ENCODE data around the gene TMEM80. TPM values are rescaled to one million over a fixed set of nuclear protein-coding genes. Genes with fewer than 3 reads are reported as not detected.

Gene TMEM80
- polyA plus RNA-seq, 4 donors: 11.9 to 35.4 (median 21.2) TPM

- peaks cover 0 to 6% (median 4%) of the 10 kb centered on the region in 3 donors for H3K27me3 ChIP-seq (ENCODE audit: control insufficient read depth in 3 of 3, insufficient read depth in 3 of 3, low read length in 3 of 3)
- H3K9me3 ChIP-seq (ENCODE audit: control insufficient read depth in 2 of 2, insufficient read depth in 1 of 2, low read depth in 1 of 2, low read length in 1 of 2): no peaks in the 10 kb centered on the region
- peak overlapping the region; percentile 83 to 100 (median 97) for H3K27ac ChIP-seq (ENCODE audit: low read depth in 1 of 3, low read length in 2 of 3)
- H3K4me3 ChIP-seq (ENCODE audit: low read depth in 1 of 3, low read length in 3 of 3): peak overlapping the region; percentile 69 to 95 (median 76)
- peaks cover 0 to 78% (median 0%) of the 10 kb centered on the region in 3 donors for H3K4me1 ChIP-seq (ENCODE audit: control insufficient read depth in 3 of 3, insufficient read depth in 2 of 3, low read depth in 1 of 3, low read length in 2 of 3)
- DNase-seq (peak; percentile 86 to 91), FAIRE-seq (no peak)
- peaks cover 0 to 84% (median 0%) of the 10 kb centered on the region in 3 donors for H3K36me3 ChIP-seq (ENCODE audit: control insufficient read depth in 3 of 3, insufficient read depth in 2 of 3, low read depth in 1 of 3, low read length in 3 of 3)
- 20 to 33% (median 25%) methylated on average over 23 to 30 of the region's 30 CpGs for WGBS, 3 donors
Observed at GRCh38 chr11:706957-707816, 11.6 kb downstream of the TMEM80 start.

- DNase-seq: no peak
- Histone ChIP-seq H3K4me1 (ENCODE audit: control insufficient read depth in 3 of 3, insufficient read depth in 2 of 3, low read depth in 1 of 3, low read length in 2 of 3) (peaks cover 0 to 81% (median 0%) of the 10 kb centered on the region in 3 donors), H3K9me3 (ENCODE audit: control insufficient read depth in 2 of 2, insufficient read depth in 1 of 2, low read depth in 1 of 2, low read length in 1 of 2) (no peaks in the 10 kb centered on the region), H3K4me3 (ENCODE audit: low read depth in 1 of 3, low read length in 3 of 3) (peak overlapping the region in 2 of 3 donors; percentile 76 to 95), H3K27me3 (ENCODE audit: control insufficient read depth in 3 of 3, insufficient read depth in 3 of 3, low read length in 3 of 3) (peaks cover 0 to 6% (median 4%) of the 10 kb centered on the region in 3 donors), H3K36me3 (ENCODE audit: control insufficient read depth in 3 of 3, insufficient read depth in 2 of 3, low read depth in 1 of 3, low read length in 3 of 3) (peaks cover 0 to 82% (median 0%) of the 10 kb centered on the region in 3 donors), H3K27ac (ENCODE audit: low read depth in 1 of 3, low read length in 2 of 3) (peak overlapping the region; percentile 18 to 100 (median 90))
- no peak for FAIRE-seq
- WGBS, 3 donors: 25 to 65% (median 38%) methylated on average over 15 to 16 of the region's 16 CpGs
Observed at GRCh38 chr11:707817-708420, 12.3 kb downstream of the TMEM80 start.

- Histone ChIP-seq H3K36me3 (ENCODE audit: control insufficient read depth in 3 of 3, insufficient read depth in 2 of 3, low read depth in 1 of 3, low read length in 3 of 3) (peaks cover 0 to 82% (median 0%) of the 10 kb centered on the region in 3 donors), H3K27me3 (ENCODE audit: control insufficient read depth in 3 of 3, insufficient read depth in 3 of 3, low read length in 3 of 3) (peaks cover 0 to 6% (median 4%) of the 10 kb centered on the region in 3 donors), H3K27ac (ENCODE audit: low read depth in 1 of 3, low read length in 2 of 3) (peak overlapping the region in 2 of 3 donors; percentile 90 to 100), H3K9me3 (ENCODE audit: control insufficient read depth in 2 of 2, insufficient read depth in 1 of 2, low read depth in 1 of 2, low read length in 1 of 2) (no peaks in the 10 kb centered on the region), H3K4me1 (ENCODE audit: control insufficient read depth in 3 of 3, insufficient read depth in 2 of 3, low read depth in 1 of 3, low read length in 2 of 3) (peaks cover 0 to 81% (median 0%) of the 10 kb centered on the region in 3 donors), H3K4me3 (ENCODE audit: low read depth in 1 of 3, low read length in 3 of 3) (peak overlapping the region in 2 of 3 donors; percentile 76 to 95)
- DNase-seq: no peak
- WGBS, 3 donors: 46 to 67% (median 63%) methylated on average over 7 of the region's 7 CpGs
- no peak for FAIRE-seq
Observed at GRCh38 chr11:708511-708910, 12.9 kb downstream of the TMEM80 start.

GRCh38 chr11:709109-709997 lies 13.7 kb downstream of the TMEM80 start:
- no peak for DNase-seq
- Histone ChIP-seq H3K27ac (ENCODE audit: low read depth in 1 of 3, low read length in 2 of 3) (peak overlapping the region; percentile 33 to 87 (median 82)), H3K27me3 (ENCODE audit: control insufficient read depth in 3 of 3, insufficient read depth in 3 of 3, low read length in 3 of 3) (peaks cover 0 to 6% (median 4%) of the 10 kb centered on the region in 3 donors), H3K9me3 (ENCODE audit: control insufficient read depth in 2 of 2, insufficient read depth in 1 of 2, low read depth in 1 of 2, low read length in 1 of 2) (no peaks in the 10 kb centered on the region), H3K36me3 (ENCODE audit: control insufficient read depth in 3 of 3, insufficient read depth in 2 of 3, low read depth in 1 of 3, low read length in 3 of 3) (peaks cover 0 to 81% (median 0%) of the 10 kb centered on the region in 3 donors), H3K4me1 (ENCODE audit: control insufficient read depth in 3 of 3, insufficient read depth in 2 of 3, low read depth in 1 of 3, low read length in 2 of 3) (peaks cover 0 to 73% (median 0%) of the 10 kb centered on the region in 3 donors), H3K4me3 (ENCODE audit: low read depth in 1 of 3, low read length in 3 of 3) (peak overlapping the region in 2 of 3 donors; percentile 22 to 76)
- WGBS, 3 donors: 32 to 62% (median 51%) methylated on average over 24 to 27 of the region's 27 CpGs
- no peak for FAIRE-seq

GRCh38 chr11:714436-714835 lies 18.8 kb downstream of the TMEM80 start:
- FAIRE-seq (no peak), DNase-seq (no peak)
- Histone ChIP-seq H3K9me3 (ENCODE audit: control insufficient read depth in 2 of 2, insufficient read depth in 1 of 2, low read depth in 1 of 2, low read length in 1 of 2) (no peaks in the 10 kb centered on the region), H3K4me3 (ENCODE audit: low read depth in 1 of 3, low read length in 3 of 3) (no peak overlapping the region), H3K27me3 (ENCODE audit: control insufficient read depth in 3 of 3, insufficient read depth in 3 of 3, low read length in 3 of 3) (no peaks in the 10 kb centered on the region), H3K27ac (ENCODE audit: low read depth in 1 of 3, low read length in 2 of 3) (no peak overlapping the region), H3K36me3 (ENCODE audit: control insufficient read depth in 3 of 3, insufficient read depth in 2 of 3, low read depth in 1 of 3, low read length in 3 of 3) (peaks cover 0 to 74% (median 2%) of the 10 kb centered on the region in 3 donors), H3K4me1 (ENCODE audit: control insufficient read depth in 3 of 3, insufficient read depth in 2 of 3, low read depth in 1 of 3, low read length in 2 of 3) (peaks cover 0 to 41% (median 0%) of the 10 kb centered on the region in 3 donors)
- WGBS, 3 donors: 96 to 97% (median 97%) methylated on average over 6 of the region's 6 CpGs

GRCh38 chr11:719214-720016 lies 23.8 kb downstream of the TMEM80 start:
- peak overlapping the region in 1 of 3 donors; percentile 13 for H3K27ac ChIP-seq (ENCODE audit: low read depth in 1 of 3, low read length in 2 of 3)
- peaks cover 7 to 34% (median 12%) of the 10 kb centered on the region in 3 donors for H3K4me1 ChIP-seq (ENCODE audit: control insufficient read depth in 3 of 3, insufficient read depth in 2 of 3, low read depth in 1 of 3, low read length in 2 of 3)
- no peaks in the 10 kb centered on the region for H3K9me3 ChIP-seq (ENCODE audit: control insufficient read depth in 2 of 2, insufficient read depth in 1 of 2, low read depth in 1 of 2, low read length in 1 of 2)
- no peak for FAIRE-seq
- H3K36me3 ChIP-seq (ENCODE audit: control insufficient read depth in 3 of 3, insufficient read depth in 2 of 3, low read depth in 1 of 3, low read length in 3 of 3): peaks cover 2 to 75% (median 23%) of the 10 kb centered on the region in 3 donors
- peaks cover 0 to 22% (median 0%) of the 10 kb centered on the region in 3 donors for H3K27me3 ChIP-seq (ENCODE audit: control insufficient read depth in 3 of 3, insufficient read depth in 3 of 3, low read length in 3 of 3)
- H3K4me3 ChIP-seq (ENCODE audit: low read depth in 1 of 3, low read length in 3 of 3): no peak overlapping the region
- 82 to 84% (median 84%) methylated on average over 32 to 34 of the region's 34 CpGs for WGBS, 3 donors
- DNase-seq: no peak

- no peak for FAIRE-seq
Observed at GRCh38 chr11:720017-720641, 24.5 kb downstream of the TMEM80 start.

More at GRCh38 chr11:720017-720641, 24.5 kb downstream of the TMEM80 start:
- H3K27me3 ChIP-seq (ENCODE audit: control insufficient read depth in 3 of 3, insufficient read depth in 3 of 3, low read length in 3 of 3): peaks cover 0 to 27% (median 0%) of the 10 kb centered on the region in 3 donors
- peaks cover 7 to 38% (median 12%) of the 10 kb centered on the region in 3 donors for H3K4me1 ChIP-seq (ENCODE audit: control insufficient read depth in 3 of 3, insufficient read depth in 2 of 3, low read depth in 1 of 3, low read length in 2 of 3)
- 73 to 85% (median 83%) methylated on average over 32 to 35 of the region's 35 CpGs for WGBS, 3 donors
- H3K36me3 ChIP-seq (ENCODE audit: control insufficient read depth in 3 of 3, insufficient read depth in 2 of 3, low read depth in 1 of 3, low read length in 3 of 3): peaks cover 2 to 80% (median 26%) of the 10 kb centered on the region in 3 donors
- H3K9me3 ChIP-seq (ENCODE audit: control insufficient read depth in 2 of 2, insufficient read depth in 1 of 2, low read depth in 1 of 2, low read length in 1 of 2): no peaks in the 10 kb centered on the region
- peak overlapping the region in 1 of 3 donors; percentile 54 for H3K27ac ChIP-seq (ENCODE audit: low read depth in 1 of 3, low read length in 2 of 3)
- DNase-seq: no peak
- H3K4me3 ChIP-seq (ENCODE audit: low read depth in 1 of 3, low read length in 3 of 3): no peak overlapping the region

Measured in small intestine (tissue), 7 donors.